HG02981 (cell line): ENCODE data around the gene IWS1.
"Not testable (repeated sequence)": the region's sequence is repeated elsewhere in the genome, so short reads cannot be mapped to it uniquely, and the experiment has no call there.

Source experiments
- ATAC-seq: cut with Tn5 transposase; IDR thresholded peaks from one replicate; pipeline ENCODE4 v1.9.1; 2021; ENCODE audit warnings: mild to moderate bottlenecking, moderate library complexity; ENCODE audit not compliant: unreplicated experiment

IWS1 gene

DNA sequence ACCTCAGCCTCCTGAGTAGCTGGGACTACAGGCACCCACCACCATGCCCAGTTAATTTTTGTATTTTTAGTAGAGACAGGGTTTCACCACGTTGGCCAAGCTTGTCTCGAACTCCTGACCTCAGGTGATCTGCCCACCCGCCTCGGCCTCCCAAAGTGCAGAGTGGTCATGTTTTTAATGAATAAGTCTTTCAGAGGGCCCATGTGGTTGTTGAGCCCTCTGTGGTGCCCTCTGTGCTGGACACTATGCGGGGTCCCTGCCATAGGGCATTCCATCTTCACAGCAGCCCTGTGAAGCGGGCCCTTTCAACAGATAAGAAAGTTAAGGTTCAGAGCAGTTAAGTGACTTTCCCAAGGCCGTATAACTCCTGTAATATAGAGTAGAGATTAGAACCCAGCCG is 35.1 kb upstream of the IWS1 start:
- no peak for ATAC-seq

DNA sequence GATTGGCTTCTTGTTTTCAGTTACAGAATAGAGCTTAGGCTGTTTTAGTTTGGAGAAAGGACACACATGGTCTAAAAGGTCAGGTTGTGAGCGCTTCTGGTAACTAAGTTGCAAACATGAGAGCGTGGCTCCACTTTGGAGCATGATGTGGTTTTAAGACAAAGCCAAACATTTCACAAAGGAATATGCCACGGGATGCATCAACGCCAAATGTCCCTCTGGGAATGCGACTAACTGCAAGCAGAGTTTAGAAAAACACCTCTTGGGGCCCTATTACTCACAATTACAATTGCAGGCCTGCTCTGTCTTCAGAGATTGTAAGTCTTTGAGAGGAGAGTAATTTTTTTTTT is 34.6 kb upstream of the IWS1 start:
- ATAC-seq: no peak

DNA sequence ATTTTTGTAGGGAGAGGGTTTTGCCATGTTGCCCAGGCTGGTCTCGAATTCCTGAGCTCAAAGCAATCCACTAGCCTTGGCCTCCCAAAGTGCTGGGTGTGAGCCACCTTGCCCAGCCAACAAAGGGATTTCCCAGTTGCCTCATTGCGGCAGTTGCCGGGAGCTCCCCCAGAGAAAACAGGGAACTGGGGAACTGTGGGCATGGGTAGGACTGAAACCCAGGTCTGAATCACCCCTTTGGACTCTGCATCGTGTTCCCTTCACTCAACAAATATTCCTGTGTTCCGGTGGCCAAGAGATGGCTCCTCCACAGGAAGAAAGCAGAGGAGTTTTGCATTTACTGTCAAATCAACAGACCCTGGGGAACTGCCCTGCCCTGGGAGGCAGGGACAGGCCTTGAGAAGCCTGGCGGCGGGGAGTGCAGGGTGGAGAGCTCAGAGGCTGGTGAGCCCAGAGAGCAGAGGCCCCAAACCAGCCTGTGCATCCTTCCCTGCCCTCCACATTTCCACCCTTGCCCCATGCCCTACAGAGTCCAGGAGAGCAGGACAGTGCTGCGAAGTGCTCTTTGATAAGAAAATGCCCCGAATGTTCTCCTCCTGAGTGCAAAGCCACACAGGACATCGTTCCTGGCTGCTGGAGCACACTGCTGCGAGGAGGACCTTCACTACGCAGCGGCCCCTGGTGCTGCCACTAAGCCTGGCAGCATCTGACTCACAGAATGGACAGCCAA is 34.1 kb upstream of the IWS1 start:
- ATAC-seq: no peak

DNA sequence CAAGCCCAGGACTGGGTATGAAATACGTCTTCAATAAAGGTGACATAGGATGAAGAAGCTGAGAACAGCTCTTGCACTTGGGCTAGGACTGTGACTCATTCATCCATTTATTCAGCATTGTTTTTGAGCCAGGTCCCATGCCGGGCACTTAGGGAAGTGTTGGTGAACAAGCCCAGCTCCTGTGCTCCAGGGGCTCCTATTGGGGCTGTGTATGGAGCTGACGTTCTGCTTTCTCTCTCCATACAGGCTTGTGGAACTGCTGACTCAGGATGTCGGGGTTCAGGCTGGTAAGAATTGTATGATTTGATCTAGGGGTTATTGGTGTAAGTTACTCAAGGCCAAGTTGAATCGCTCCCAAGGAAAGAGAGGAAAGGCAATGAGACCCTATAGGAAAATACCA is 33.2 kb upstream of the IWS1 start:
- ATAC-seq: no peak

DNA sequence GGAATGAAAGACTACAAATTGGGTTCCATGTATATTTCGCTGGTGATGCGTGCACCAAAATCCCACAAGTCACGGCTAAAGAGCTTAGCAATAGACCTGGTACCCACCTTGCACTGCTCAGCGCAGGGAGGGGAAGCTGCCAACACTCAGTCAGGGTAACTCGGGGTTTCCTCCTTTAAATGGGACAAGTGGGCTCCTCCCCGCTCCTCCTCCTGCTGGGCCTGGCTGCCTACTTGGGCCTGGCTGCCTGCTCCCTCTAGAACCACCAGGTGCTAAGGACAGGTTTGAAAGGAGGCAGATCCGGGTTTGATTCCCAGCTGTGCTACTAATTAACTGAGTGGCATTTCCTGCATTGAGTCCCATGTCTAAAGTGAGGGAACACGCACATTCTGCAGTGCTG is 32.6 kb upstream of the IWS1 start:
- no peak for ATAC-seq

DNA sequence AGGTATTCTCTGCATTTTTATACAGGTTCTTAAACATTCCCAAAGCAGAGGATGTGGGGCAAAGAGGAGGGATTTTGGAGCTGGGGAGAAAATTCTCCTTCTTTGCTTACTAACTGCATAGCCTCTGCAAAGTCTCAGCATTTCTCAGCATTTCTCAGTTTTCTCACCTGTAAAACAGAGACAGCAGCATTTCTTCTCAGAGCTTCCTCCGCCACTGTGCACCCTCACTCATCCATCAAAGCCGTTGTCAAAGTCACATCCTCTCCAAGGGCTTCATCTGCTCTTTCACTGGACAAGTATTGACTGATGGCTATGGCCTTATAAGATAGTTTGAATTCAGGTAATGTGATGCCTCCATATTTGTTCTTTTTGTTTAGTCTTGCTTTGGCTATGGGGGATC is 26.6 kb upstream of the IWS1 start:
- ATAC-seq: no peak

DNA sequence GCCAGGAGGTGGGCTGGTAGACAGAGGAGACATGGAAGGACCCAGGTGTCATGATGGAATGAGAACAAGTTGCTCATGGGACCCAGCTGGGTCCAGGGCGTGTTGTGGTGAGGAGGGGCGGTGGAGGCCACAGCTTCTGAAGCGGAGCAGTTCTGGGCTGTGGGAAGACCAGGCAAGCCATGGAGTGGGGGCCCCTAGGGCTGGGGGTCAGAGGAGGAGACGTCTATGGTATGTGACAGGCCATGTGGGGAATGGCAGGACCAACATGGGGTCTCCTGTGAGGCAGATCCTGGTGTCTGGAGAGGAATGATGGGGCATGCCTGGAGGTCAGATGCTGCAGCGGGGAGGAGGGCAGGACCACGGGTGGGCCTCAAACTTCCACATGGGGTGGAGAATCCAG is 26.0 kb upstream of the IWS1 start:
- ATAC-seq: no peak

DNA sequence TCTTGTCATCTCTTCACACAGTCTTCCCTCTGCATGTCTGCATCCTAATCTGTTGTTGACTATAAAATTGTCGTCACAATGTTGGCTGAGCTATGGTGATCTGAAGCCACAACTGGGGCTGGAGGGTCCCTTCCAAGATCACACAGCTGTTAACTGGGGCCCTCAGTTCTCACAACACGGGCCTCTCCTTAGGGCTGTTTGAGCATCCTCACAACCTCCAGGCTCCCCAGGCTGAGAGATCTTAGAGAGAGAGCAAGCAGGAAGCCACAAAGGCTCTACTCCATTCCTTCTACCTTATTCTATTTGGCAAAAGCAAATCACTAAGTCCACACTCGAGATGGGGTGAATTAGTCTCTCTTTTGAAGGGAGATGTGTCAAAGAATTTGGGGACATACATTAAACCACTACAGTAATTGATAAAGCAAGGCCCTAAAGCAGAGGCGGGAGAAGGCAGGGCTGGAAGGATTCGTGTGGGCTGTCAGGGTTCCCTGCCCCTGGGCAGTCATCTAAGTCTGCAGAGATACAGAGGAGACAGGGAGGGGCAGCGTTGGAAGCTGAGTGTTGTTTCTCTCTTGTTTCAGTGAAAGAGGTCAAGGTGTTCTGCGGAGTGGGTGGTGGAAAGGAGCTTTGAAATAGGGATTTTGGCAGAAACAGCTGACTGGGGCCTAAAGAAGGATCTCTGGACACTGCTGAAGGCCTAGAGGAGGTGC is 25.1 kb upstream of the IWS1 start:
- no peak for ATAC-seq

DNA sequence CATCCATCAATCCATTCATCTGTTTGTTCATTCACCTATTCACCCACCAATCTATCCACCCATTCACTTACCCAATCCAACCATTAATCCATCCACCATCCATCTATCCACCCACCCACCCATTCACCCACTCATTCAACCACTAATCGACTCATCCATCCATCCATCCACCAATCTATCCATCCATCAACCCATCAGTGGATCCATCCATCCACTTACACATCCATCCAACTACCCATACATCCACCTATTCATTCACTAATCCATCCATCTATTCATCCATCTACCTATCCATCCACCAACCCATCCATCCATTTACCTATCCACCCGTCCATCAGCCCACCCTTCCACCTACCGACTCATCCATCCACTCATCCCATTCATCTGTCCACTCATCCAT is 20.5 kb upstream of the IWS1 start:
- no peak for ATAC-seq

DNA sequence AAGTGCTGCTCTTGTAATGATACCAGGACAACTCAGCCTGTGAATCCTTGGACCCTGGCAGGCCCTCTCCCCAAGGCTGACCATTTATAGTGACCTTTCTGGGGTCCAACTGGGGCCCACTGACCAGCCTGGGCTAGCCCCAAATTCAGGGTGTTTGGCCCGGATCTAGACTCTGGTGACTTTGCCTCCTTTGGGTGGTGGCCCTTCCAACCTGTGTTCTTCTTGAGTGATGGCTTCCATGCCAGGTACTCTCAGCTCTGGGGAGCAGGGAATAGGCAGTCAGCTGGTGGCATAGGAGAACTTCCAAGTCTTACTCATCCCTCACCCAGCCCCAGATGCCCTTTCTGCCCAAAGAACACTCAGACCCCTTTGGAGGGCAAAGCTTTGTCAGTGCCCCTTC is 19.5 kb upstream of the IWS1 start:
- no peak for ATAC-seq

DNA sequence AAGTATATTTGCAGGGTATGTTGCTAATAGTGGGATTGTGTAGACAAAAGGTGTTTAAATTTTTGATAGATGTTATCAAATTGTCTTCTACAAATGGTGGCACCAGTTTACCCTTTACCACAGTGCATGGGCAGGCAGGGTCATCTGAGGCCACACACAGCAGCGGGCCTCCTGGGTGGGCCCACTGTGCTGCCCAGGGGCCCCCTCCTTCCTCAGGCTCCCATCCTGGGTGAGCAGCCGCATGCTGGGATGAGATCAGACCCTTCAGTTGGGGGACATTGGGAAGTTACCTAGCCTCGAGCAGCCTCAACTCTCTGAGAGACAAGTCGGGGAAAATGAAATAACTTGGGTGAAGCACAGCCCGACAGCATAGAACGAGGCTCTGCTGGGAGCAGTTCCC is 18.9 kb upstream of the IWS1 start:
- no peak for ATAC-seq

DNA sequence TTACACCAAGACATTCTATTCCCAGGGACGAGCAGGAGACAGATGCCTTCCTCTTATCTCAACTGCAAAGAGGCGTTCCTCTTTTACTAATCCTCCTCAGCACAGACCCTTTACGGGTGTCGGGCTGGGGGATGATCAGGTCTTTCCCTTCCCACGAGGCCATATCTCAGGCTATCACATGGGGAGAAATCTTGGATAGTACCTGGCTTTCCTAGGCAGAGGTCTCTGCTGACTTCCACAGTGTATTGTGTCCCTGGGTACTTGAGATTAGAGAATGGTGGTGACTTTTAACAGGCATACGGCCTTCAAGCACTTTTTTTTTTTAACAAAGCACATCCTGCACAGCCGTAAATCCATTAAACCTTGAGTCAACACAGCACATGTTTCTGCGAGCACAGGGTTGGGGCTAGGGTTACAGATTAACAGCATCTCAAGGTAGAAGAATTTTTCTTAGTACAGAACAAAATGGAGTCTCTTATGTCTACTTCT is 16.8 kb upstream of the IWS1 start:
- not testable (repeated sequence) for ATAC-seq

DNA sequence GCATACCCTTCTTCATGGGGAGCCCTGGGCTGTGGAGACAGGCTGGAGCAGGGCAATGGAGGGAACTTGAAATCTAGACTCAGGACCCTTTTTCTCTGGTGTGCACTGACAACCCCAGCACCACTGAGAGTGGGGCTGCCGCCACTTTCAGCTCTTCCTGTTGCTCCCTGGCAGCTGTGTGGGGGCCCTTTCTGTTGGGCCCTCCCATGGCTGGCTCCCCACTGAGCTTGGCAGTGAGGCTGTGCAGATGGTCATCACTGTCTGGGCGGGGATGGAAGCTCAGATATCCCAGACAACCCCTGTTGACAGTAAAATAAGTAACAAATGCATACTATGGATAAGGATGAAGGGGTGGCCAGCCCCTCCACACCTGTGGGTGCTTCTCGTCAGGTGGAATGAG is 15.9 kb upstream of the IWS1 start:
- no peak for ATAC-seq

DNA sequence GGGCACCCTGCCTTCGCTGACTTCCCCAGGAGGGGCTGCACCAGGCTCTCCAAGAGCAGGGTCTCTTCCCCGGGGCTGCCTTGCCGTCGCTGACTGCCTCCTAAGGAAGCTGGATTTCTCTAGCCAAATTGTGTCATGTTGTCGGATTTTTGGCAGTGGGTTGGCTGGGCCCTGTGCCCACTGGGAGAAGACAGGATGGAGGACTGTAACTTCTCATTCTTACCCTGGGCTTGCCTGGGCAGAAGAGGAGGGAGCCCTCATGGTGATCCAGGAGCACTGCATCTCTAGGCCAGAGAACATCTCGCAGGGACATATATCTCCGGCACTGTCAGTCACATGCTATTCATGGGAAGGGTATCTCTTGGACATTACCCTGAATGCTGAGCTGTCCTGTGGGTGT is 15.5 kb upstream of the IWS1 start:
- no peak for ATAC-seq

DNA sequence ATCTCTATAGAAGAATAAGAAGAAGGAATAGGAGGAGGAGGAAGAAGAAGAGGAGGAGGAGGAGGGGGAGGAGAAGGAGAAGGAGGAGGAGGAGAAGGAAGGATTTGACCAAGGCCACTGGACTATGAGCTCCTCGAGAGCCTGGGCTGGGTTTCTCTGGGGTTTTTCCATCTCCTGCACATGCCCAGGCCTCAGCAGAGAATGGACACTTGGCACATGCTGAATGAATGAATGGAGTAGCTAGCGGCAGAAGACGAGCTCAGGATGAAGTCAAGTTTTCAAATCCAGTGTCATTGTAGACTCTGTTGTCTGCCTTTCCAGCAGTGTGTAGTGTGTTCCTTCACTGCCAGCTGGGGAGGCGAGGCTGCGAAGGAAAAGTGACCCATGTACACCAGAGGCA is 11.4 kb upstream of the IWS1 start:
- ATAC-seq: no peak

DNA sequence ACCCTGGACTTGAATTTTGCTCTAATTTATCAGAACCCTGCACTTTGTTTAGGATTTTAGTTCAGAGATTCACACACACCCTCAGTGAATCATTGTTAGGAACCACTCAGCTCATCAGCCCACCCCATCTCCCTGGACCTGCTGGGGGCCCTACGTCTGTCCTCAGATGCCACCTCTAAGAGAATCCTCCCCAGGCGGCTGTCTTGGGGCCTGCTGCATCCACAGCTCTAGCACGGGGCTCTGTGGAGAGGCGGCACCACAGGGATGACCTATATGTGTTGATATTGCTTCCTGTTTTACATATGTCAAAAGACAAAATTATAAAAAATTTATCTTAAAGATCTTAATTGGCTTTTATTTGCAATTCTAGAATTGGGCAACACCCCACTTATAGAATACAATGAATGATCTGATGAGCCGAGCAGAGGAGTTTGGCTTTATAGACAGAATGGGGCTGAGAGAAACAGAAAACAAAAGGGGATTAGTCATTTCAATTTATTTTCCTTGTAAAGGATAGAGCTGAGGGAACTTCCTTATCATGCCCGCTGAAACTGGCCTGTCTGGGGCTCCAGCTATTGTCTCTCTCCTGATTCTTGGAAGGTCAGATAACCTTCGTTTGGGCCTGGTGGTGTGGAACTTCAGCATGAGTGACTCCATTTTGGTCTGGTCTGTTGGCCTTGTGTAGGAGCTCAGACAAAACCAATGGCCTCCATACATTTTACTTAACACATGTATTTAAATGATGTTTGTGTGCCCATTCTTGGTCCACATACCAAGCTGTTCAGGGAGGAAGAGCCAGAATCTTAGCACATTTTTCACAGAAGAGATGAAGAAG is 10.6 kb upstream of the IWS1 start:
- ATAC-seq: no peak

DNA sequence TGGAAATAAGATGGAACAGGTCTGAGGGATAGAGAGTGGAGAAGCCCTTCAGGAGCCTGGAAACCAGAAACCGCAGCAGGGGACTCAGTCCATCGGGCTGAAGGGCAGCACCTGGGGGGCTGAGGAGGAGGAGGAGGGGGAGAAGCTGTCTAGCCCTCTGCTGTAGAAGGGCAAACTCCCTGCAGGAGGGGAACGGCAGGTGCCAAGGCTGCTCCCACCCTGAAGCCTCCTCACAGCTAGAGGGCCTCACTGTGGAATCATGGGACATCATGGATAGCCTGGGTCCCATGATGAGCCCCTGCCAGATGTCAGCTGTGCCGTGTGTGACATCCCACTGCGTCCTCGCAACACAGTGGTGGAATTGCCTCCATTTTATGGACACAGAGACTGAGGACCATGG is 9.6 kb upstream of the IWS1 start:
- no peak for ATAC-seq

DNA sequence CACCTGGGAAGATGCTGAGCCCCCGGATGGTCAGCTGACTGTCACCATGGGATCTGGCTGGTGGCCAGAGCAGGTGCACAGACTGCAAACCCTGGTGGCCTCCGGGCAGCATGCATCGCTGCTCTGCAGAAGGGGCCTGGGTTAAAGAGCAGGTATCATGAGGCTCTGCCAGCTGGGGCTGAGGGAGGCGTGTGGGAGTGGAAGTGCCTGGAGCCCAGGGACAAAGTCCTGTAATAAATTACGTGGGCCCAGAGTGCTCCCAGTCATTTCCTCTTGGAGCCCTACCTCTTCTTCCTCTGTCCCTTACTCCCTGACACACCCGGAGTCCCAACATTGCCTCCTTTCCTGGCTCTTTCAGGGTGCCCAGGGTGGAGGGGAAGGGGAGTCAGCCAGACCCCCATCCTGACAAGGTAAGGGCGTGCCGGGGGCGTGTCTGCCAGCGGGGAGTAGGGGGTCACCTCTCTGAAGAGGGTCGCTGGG is 9.2 kb upstream of the IWS1 start, which contains the start of gene MYO7B:
TSS of gene MYO7B (plus strand) at position 262 of the 480 bp plus-strand sequence. CDS start 24,040 bp downstream, outside the sequence.
- ATAC-seq: no peak

DNA sequence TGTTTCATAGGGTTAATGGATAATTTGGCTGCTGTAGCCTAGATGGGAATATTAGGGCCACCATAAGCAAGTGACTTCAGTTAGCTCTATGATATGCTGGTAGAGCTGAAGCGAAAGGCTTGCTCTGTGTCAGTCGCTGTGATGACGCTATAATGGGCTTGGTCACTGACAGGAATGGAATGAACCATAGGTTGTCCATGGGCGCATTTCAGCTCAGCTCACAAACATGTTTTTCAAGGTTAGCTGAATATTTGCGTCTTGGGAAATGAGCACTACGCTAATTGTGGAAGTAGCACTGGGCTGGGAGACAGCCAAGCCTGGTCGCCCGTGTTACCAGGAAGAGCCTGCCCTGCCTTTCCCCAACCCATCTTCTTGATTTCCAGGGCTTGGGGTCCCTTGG is 6.0 kb upstream of the IWS1 start:
- no peak for ATAC-seq

DNA sequence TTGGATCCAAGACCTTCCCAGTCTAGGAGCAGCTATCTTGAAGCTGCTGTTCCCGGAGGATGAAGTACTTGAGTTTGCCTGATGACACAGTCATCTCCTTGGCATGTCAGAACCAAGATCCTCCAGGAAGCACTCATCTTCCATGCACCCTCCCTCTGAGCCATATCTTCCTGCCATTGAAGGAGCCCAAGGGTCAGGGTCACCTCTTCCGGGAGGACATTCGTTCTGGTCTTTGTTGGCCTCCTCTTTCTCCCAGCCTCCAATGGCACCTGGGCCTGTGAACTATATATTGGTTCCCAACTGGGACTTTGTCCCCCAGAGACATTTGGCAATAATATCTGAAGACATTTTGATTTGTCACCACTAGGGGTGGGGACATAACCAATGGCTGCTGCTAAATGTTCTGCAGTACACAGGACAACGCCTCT is 4.9 kb upstream of the IWS1 start:
- no peak for ATAC-seq
